Uterus (tissue), 4 donors: ENCODE results near the gene TTC7B. TPM values are rescaled to one million over a fixed set of nuclear protein-coding genes. Genes with fewer than 3 reads are reported as not detected.

Source experiments
- DNase-seq, 2 donors: peaks; one replicate each; pipeline ENCODE4 v3.0.0-alpha.2; 2019 to 2020
- H3K27ac ChIP-seq, 2 donors: fragments of 200-600 bp; sonication (generic); 1 replicate in 1 of 2; 2 replicates in 1 of 2; pipeline ENCODE4 v1.5.1; 2016 to 2018
- H3K27me3 ChIP-seq, 2 donors: fragments of 200-600 bp; sonication (generic); one replicate each; pipeline ENCODE4 v1.5.1; 2018 to 2019; ENCODE audit warnings: control low read depth in 1 of 2
- H3K36me3 ChIP-seq, 2 donors: fragments of 200-600 bp; sonication (generic); one replicate each; pipeline ENCODE4 v1.5.1; 2019; ENCODE audit warnings: control low read depth in 1 of 2
- H3K4me1 ChIP-seq, 2 donors: fragments of 200-600 bp; sonication (generic); one replicate each; pipeline ENCODE4 v1.5.1; 2018 to 2019; ENCODE audit warnings: control low read depth in 1 of 2
- H3K4me3 ChIP-seq, 2 donors: fragments of 200-600 bp; sonication (generic); 1 replicate in 1 of 2; 2 replicates in 1 of 2; pipeline ENCODE4 v1.5.1; 2018 to 2019; ENCODE audit warnings: mild to moderate bottlenecking in 1 of 2
- H3K9me3 ChIP-seq, 2 donors: fragments of 200-600 bp; sonication (generic); one replicate each; pipeline ENCODE4 v1.5.1; 2019; ENCODE audit warnings: control low read depth in 1 of 2
- POLR2A ChIP-seq, 2 donors: fragments of 450-650 bp; IDR thresholded peaks; one replicate each; pipeline ENCODE4 v1.6.1; 2016; ENCODE audit warnings: antibody characterized with exemption in 2 of 2, mild to moderate bottlenecking in 1 of 2, moderate library complexity in 1 of 2
- intact Hi-C: fragments of 100-400 bp; cut with DNase I; formaldehyde crosslinking; loops from one replicate; pipeline ENCODE4 v1.15.1; 2023; ENCODE audit warnings: low total_unique reads
- total RNA-seq, 4 donors: library from RNA; depleted of rRNA in 3 of 4; stranded (reverse); fragments of >200 nt in 3 of 4; gene quantifications; one replicate each; pipeline versions ENCODE4 v1.1.0 to v1.2.4, GENCODE V29; 2014 to 2023
- TF ChIP-seq, protein P1 (sequence below), 4 experiments: fragments of 200-600 bp in 2 of 4; fragments of 450-650 bp in 2 of 4; sonication (generic) in 2 of 4; IDR thresholded peaks; one replicate each; pipeline ENCODE4 v1.5.1; 2016 to 2019; ENCODE audit warnings: antibody characterized with exemption in 4 of 4, mild to moderate bottlenecking in 2 of 4, moderate library complexity in 1 of 4
- donor health status: DM: yes; HTN: yes; CAD: no.

The TTC7B gene
- total RNA-seq, 4 donors from 2014 or later, result 15.3 to 73.9 (median 28.0) TPM

DNA sequence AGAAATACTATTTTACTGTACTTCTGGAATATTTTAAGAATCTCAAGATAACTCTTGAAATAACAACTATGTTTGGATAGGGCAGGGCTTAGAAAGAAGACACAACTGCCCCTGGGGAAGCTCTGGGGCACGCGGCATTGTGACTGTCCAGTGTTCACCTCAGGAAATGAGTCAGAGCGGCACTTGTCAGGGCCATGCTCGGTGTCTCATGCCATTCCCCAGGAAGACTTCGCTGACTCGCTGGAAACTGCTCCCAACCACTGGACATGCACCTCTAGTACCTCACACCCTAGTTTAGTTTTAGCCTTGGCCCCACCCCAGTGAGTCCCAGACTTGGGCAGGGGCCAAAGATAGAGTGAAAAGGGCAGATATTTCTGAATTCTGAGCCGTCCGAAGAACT lies 192.0 kb downstream of the TTC7B start:
- no peak for TF ChIP-seq POLR2A (IDR thresholded peaks at IDR 0.05)
- TF ChIP-seq, protein P1, sequence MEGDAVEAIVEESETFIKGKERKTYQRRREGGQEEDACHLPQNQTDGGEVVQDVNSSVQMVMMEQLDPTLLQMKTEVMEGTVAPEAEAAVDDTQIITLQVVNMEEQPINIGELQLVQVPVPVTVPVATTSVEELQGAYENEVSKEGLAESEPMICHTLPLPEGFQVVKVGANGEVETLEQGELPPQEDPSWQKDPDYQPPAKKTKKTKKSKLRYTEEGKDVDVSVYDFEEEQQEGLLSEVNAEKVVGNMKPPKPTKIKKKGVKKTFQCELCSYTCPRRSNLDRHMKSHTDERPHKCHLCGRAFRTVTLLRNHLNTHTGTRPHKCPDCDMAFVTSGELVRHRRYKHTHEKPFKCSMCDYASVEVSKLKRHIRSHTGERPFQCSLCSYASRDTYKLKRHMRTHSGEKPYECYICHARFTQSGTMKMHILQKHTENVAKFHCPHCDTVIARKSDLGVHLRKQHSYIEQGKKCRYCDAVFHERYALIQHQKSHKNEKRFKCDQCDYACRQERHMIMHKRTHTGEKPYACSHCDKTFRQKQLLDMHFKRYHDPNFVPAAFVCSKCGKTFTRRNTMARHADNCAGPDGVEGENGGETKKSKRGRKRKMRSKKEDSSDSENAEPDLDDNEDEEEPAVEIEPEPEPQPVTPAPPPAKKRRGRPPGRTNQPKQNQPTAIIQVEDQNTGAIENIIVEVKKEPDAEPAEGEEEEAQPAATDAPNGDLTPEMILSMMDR (IDR thresholded peaks at IDR 0.05), result no peak
- Histone ChIP-seq H3K4me1 (no peaks in the 10 kb centered on the region), H3K36me3 (no peaks in the 10 kb centered on the region), H3K4me3 (no peak overlapping the region), H3K9me3 (no peaks in the 10 kb centered on the region), H3K27me3 (no peaks in the 10 kb centered on the region), H3K27ac (no peak overlapping the region)
- intact Hi-C loops, result no loop called here
- no peak for DNase-seq

DNA sequence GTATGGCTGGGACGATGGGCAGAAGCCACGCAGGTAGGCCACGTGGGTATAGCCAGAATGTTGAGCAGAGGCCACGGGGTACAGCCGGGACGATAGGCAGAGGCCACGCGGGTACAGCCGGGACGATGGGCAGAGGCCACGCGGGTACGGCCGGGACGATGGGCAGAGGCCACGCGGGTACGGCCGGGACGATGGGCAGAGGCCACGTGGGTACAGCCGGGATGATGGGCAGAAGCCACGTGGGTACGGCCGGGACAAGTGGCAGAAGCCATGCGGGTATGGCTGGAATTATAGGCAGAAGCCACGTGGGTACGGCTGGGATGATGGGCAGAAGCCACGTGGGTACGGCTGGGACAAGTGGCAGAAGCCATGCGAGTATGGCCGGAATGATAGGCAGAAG lies 195.0 kb downstream of the TTC7B start:
- H3K27me3 ChIP-seq, result no peaks in the 10 kb centered on the region
- DNase-seq, result no peak
- intact Hi-C loops, result no loop called here
- H3K4me1 ChIP-seq, result no peaks in the 10 kb centered on the region
- no peak overlapping the region for H3K27ac ChIP-seq
- TF ChIP-seq, protein P1 (IDR thresholded peaks at IDR 0.05), result no peak
- no peak for TF ChIP-seq POLR2A (IDR thresholded peaks at IDR 0.05)
- no peak overlapping the region for H3K4me3 ChIP-seq
- H3K9me3 ChIP-seq, result no peaks in the 10 kb centered on the region
- no peaks in the 10 kb centered on the region for H3K36me3 ChIP-seq

DNA sequence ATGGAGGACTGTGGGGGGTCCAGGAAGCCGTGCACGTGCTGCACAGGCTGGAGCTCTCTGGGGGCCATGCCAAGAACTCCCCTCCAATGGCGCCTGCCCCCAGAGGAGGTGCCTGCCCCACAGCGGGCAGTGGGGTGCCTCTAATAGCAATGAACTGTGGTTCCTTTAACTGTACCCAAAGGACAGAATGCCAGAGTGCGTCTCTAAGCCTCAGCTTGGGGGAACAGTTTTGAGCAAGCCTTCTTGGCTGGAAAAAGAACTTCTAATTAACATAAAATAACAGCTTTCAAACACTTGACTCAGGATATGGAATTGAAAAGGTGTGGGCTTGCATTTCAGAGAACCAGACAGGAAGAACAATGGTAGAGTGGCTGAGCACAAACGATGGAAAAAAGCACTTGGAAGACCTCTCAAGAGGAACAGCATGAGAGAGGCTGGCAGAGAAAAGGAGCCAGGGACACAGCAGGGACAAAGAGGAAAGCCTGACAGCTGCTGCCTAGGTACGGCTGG lies 195.6 kb downstream of the TTC7B start:
- H3K4me1 ChIP-seq, result no peaks in the 10 kb centered on the region
- H3K9me3 ChIP-seq, result no peaks in the 10 kb centered on the region
- H3K36me3 ChIP-seq, result no peaks in the 10 kb centered on the region
- TF ChIP-seq POLR2A (IDR thresholded peaks at IDR 0.05), result no peak
- TF ChIP-seq, protein P1 (IDR thresholded peaks at IDR 0.05), result no peak
- no peak overlapping the region for H3K4me3 ChIP-seq
- no peak for DNase-seq
- no peak overlapping the region for H3K27ac ChIP-seq
- intact Hi-C loops, result no loop called here
- H3K27me3 ChIP-seq, result no peaks in the 10 kb centered on the region

DNA sequence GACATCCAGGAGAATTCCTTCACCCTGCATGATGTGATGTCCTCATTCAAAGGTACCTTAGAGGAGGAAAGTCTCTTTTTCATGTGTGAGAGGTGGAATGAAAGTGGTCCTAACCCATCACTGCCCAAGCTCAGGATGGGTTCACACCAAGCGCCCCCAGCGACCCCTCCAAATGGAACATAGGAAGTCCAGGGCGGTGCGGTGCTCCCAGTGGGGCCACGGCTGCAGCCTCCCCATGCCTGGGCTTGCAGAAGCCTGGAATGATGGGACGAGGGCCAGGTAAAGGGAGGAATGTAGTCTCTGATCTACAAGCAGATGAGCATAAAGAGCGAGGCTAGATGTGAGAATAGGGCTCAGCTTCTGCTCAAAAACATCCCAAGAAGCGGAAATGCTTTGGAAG lies 196.3 kb downstream of the TTC7B start:
- Histone ChIP-seq H3K36me3 (no peaks in the 10 kb centered on the region), H3K27me3 (no peaks in the 10 kb centered on the region), H3K4me1 (no peaks in the 10 kb centered on the region), H3K4me3 (no peak overlapping the region), H3K9me3 (no peaks in the 10 kb centered on the region), H3K27ac (no peak overlapping the region)
- TF ChIP-seq POLR2A (IDR thresholded peaks at IDR 0.05), result no peak
- TF ChIP-seq, protein P1 (IDR thresholded peaks at IDR 0.05), result no peak
- DNase-seq, result no peak
- intact Hi-C loops, result no loop called here

DNA sequence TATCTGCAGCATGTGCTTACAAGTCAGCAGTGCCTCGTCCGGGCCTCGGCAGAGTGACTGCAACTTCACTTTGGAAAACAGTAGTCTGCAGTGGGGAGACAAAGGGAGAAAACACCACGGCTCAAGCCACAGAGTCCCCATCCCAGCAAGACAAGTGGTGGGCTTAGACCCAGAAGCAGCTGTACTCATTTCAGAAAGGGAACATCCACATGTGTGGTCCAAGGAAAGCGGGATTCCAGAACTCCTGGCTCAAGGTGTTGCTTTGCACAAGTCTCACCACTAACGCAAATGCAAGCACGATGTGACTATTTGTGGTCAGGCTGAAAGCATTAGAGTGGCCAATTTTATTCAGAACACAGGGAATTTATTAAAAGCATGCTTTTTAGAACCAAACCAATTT lies 198.3 kb downstream of the TTC7B start:
- no peak for DNase-seq
- Histone ChIP-seq H3K4me1 (no peaks in the 10 kb centered on the region), H3K27ac (no peak overlapping the region), H3K9me3 (no peaks in the 10 kb centered on the region), H3K27me3 (no peaks in the 10 kb centered on the region), H3K4me3 (no peak overlapping the region), H3K36me3 (no peaks in the 10 kb centered on the region)
- intact Hi-C loops, result no loop called here
- no peak for TF ChIP-seq POLR2A (IDR thresholded peaks at IDR 0.05)
- TF ChIP-seq, protein P1 (IDR thresholded peaks at IDR 0.05), result no peak
